GM18870 (cell line): Measurements from ENCODE around the gene RPAIN.
A peak's percentile ranks its signal among the peaks of the same experiment; 100 is the strongest.

Experiments used
- ATAC-seq: cut with Tn5 transposase; IDR thresholded peaks from one replicate; pipeline ENCODE4 v1.9.1; 2021; ENCODE audit warnings: moderate library complexity; ENCODE audit not compliant: unreplicated experiment

Gene RPAIN

DNA sequence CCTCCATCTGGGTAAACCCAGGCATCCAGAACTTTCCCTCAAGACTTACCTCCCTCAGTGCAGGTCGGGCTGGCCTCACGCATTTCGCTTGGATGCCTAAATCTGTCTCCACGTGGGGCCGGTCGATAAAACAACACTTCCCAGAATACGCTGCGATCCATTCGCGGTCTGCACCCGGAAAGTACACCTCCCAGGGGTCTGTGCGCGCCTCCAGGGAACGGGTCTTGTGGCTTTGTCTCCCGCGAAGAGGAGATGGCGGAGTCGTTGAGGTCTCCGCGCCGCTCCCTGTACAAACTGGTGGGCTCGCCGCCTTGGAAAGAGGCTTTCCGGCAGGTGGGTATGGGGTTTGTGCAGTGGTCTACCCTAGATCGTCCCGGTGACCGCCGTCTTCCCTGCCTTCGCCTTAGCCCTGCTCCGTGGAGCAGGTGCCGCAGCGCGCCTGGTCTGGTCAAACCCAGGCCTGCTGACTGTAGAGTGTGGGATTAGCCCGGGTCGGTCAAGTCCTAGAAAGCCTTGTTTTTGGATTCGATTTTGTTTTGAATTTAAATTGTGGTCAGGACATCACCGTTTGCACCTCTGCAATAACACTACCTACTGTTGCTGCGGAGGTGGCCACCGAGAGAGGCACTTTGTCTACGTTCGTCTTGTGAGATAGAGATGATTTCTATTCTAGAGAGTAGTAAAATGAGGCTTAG lies at the start of gene RPAIN:
Gene RPAIN, plus strand, starts transcription at position 224 of the 695 bp plus-strand sequence. Its CDS starts 29 bp downstream, at position 253.
- peak; percentile 49 for ATAC-seq

DNA sequence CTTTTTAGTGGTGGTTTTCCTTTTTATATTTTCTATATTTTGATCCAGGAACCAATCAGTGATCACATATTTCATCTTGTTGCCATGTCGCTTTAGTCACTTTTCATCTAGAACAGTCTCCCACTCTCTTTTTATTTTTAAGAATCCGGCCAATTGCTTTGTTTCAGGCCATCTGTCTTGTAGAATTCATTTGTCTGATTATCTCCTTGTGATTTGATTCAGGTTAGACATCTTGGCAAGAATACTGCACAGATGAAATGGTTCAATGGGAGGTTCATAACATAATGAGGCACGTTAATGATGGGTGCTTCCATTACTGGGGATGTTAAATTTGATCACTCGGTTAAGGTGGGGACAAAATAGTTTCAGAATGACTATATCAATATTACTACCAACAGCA lies 49.6 kb upstream of the RPAIN start:
- ATAC-seq: no peak

GRCh38 chr17:5373112-5373511 lies 46.9 kb upstream of the RPAIN start:
- no peak for ATAC-seq

DNA sequence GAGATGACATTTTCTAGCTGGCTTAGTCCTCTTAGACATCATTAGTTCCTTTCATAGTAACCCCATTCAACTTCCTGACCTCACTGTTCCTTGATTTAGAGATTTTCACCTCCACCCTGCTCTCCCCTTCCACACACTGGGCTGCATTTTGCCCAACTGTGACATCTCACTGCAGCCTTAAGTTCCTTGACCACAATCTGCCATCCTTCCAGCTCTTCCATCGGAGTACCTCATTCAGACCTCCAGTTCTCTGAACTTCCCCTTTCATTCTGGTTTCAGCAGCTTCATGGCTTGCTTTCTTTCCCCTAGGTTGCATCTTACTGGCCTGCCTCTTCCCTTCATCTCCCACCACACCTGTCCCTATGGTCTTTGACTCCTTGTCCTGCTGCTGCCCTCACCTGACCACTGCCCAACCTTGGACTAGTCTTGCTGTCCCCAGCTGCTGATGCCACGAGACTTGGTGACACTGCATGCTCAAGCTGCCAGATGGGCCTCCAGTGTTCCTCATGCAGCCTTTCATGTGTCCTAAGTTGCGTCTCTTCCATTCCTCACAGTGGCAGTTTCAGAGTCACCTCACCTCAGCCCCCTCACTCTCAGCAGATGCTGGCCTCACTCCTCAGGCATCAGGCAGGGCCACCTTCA lies 41.3 kb upstream of the RPAIN start:
- no peak for ATAC-seq

- ATAC-seq: no peak
These were observed 40.5 kb upstream of the RPAIN start for GRCh38 chr17:5379351-5380107.

DNA sequence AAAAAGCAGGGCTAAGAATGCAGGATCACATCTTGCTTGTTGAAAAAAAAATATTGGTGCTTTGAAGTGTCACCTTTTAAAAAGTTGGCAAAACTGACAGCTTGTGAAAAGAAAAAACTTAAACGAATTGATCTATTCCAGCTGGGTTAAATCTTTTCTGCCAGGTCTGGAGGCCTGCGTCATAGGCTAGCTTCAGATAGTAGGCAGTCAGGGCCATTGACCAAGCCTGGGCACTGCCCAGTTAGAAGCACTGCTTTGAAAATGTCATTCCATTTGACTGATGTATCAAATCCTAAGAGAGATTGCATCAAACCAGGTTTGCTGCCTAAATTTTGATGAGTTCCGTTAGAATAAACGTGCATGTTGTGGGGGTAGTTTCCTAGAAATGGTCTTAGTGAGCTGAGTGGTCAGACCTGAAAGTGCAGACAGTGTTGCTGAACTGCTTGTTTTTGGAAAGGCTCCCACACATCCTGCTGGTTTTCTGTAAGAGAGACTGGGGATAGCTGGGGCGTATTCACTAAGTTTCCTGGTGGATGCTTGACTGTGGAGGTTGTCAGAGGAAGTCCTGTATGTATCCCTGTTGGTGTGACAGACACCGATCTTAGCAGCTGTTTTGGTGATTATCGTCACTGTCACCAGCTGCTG lies 39.4 kb upstream of the RPAIN start:
- ATAC-seq: no peak

GRCh38 chr17:5381542-5381941 lies 38.4 kb upstream of the RPAIN start:
- no peak for ATAC-seq

GRCh38 chr17:5391678-5392077 lies 28.3 kb upstream of the RPAIN start:
- ATAC-seq: no peak

- no peak for ATAC-seq
These were observed 23.4 kb upstream of the RPAIN start for GRCh38 chr17:5396612-5397011.

DNA sequence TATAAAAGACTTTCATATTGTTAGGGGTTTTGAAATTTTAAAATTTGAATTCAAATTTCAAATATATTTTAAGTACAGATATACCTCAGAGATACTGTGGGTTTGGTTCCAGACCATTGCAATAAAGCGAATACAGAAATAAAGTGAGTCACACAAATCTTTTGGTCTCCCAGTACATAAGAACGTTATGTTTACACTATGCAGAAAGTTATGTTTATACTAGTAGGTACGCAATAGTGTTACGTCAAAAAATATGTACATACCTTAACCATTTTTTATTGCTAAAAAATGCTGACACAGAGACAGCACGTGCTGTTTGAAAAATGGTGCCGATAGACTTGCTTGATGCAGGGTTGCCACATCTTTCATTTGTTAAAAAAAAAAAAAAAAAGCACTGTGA lies 20.2 kb upstream of the RPAIN start:
- ATAC-seq: no peak

- ATAC-seq: no peak
These were observed 14.6 kb upstream of the RPAIN start for GRCh38 chr17:5405400-5405799.

DNA sequence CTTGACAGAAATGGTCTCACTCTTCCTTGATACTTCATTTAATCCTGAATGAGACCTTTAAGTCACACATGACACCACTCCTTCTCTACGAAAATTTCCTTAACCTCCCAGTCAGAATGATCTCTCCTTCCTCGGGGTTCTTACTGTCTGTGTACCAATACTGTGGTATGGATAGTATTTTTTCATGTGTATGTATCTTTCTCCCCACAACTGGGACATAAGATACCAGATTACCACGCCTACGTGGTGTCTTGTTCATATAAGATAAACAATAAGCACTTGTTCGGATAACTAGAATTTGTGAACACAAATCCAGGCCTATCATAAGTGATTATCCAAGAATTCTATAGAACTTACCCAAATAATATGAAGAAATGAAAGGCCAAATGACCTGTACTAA lies 11.8 kb upstream of the RPAIN start:
- ATAC-seq: no peak

DNA sequence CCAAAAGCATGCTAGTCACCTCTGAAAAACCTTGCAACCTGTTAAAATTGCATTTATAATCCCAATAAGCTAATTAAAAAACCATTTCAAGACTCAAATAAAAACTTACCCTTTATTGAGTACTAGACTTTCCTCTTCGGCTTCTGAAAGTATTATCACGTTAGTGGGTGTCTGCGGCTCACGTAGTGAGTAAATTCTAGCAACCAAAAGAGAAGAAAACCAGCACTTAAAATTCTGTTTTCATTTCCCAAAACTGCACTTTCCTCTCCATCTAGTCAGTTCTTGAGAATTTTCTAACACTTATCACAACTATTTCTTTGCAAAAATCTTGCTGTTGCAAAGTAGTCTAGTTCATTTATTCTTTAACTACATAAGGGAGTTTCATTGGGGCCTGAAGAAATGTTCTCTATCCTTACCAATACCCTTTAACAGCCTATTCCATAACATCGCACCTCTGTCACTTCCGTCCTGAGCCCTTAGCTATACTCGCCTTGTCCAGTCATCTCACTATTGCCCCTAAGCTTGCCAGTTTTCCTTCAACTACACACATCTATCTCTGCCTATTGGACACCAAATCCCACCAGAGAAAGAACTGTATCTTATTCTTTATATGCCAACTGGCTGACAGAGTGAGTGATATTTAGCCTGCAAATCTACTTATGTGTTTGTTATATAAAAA lies 9.2 kb upstream of the RPAIN start:
- ATAC-seq: no peak

GRCh38 chr17:5413682-5414081 lies 6.3 kb upstream of the RPAIN start:
- ATAC-seq: no peak

- ATAC-seq: no peak
These were observed 3.1 kb upstream of the RPAIN start for GRCh38 chr17:5416901-5417300.

- peak; percentile 28 for ATAC-seq
These were observed 1.1 kb upstream of the RPAIN start for GRCh38 chr17:5418858-5419355.

GRCh38 chr17:5419356-5419958 lies 525 bp upstream of the RPAIN start, which contains the start of gene NUP88:
Gene NUP88 (minus strand): TSS chr17:5419662. CDS start chr17:5419650, 12 bp downstream.
- peak; percentile 81 for ATAC-seq

- ATAC-seq: no peak
These were observed 2.5 kb downstream of the RPAIN start for GRCh38 chr17:5422505-5422904.

GRCh38 chr17:5424909-5425308 lies 4.9 kb downstream of the RPAIN start:
- no peak for ATAC-seq

DNA sequence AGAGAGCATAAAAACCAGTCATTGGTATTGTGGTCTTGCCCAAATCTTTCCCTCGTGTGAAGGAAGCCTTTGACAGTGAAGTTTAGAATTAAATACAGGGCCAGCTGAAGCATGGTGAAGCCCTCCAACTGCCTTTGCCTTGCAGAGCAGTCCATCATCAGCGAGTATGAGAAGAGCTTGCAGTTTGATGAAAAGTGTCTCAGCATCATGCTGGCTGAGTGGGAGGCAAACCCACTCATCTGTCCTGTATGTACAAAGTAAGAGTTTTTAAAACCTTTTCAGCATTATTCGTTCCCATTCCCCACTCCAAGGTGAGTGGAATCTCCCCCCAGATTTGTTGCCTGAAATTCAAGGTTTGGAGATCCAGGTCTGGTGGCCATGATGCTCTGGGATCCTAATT lies 5.8 kb downstream of the RPAIN start:
- no peak for ATAC-seq
